Measurements from ENCODE around the gene LFNG. TPM values are rescaled to one million over a fixed set of nuclear protein-coding genes. Genes with fewer than 3 reads are reported as not detected.
A peak's percentile ranks its signal among the peaks of the same experiment; 100 is the strongest.

Gene LFNG
- total and polyA plus RNA-seq, 2 donors from 2014 or later = 5.0 to 18.4 TPM

DNA sequence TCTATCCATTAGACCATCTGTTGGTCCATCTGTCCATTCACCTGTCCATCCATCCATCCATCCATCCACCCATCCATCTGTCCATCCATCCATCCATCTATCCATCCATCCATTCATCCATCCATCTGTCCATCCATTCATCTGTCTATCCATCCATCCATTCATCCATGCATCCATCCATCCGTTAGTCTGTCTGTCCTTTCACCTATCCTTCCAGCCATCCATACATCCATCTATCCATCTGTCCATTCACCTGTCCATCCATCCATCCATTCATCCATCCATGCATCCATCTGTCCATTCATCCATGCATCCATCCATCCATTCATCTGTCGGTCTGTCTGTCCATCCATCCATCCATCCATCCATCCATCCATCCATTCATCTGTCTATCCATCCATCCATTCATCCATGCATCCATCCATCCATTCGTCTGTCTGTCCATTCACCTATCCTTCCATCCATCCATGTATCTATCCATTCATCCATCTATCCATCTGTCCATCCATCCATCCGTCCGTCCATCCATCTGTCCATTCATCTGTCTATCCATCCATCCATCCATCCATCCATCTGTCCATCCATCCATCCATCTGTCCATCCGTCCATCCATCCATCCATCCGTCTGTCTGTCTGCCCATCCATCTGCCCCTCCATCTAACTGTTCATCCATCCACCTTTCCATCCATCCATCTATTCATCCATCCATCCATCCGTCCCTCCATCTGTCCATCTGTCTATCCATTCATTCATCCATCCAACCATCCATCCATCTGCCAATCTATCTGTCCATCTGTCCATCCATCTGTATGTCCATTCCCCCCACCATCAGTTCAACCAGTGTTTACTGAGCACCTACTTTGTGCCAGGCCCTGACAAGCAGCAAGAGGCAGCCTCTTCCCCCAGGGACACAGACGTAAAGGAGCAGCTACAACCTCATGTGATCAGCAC lies 4.8 kb upstream of the LFNG start:
- Histone ChIP-seq H3K27ac (ENCODE audit: low read depth in 2 of 2, low read length in 2 of 2) (no peak overlapping the region), H3K36me3 (ENCODE audit: control insufficient read depth in 2 of 3, insufficient read depth in 3 of 3, low read length in 3 of 3) (no peaks in the 10 kb centered on the region), H3K27me3 (ENCODE audit: control insufficient read depth, insufficient read depth, low read length) (no peaks in the 10 kb centered on the region), H3K9ac (ENCODE audit: low read length in 3 of 3) (no peak overlapping the region), H3K9me3 (ENCODE audit: control insufficient read depth in 2 of 3, insufficient read depth in 1 of 3, low read length in 3 of 3) (no peaks in the 10 kb centered on the region), H3K4me1 (ENCODE audit: control insufficient read depth in 2 of 3, insufficient read depth in 2 of 3, low read depth in 1 of 3, low read length in 3 of 3) (peaks cover 0 to 27% (median 0%) of the 10 kb centered on the region in 3 donors), H3K4me3 (ENCODE audit: low read length in 3 of 3) (no peak overlapping the region)
- no peak for TF ChIP-seq CTCF (IDR thresholded peaks at IDR 0.05; ENCODE audit: borderline replicate concordance, extremely low read depth, insufficient read depth)
- intact Hi-C loops (cut with DNase I) = no loop called here
- FAIRE-seq (no peak), DNase-seq (no peak)

GRCh38 chr7:2515424-2516193 lies 4.0 kb upstream of the LFNG start:
- DNase-seq (no peak), FAIRE-seq (no peak)
- TF ChIP-seq CTCF (IDR thresholded peaks at IDR 0.05; ENCODE audit: borderline replicate concordance, extremely low read depth, insufficient read depth) = no peak
- intact Hi-C loops (cut with DNase I) = no loop called here
- H3K36me3 ChIP-seq (ENCODE audit: control insufficient read depth in 2 of 3, insufficient read depth in 3 of 3, low read length in 3 of 3) = no peaks in the 10 kb centered on the region
- H3K27ac ChIP-seq (ENCODE audit: low read depth in 2 of 2, low read length in 2 of 2) = no peak overlapping the region
- peaks cover 0 to 31% (median 0%) of the 10 kb centered on the region in 3 donors for H3K4me1 ChIP-seq (ENCODE audit: control insufficient read depth in 2 of 3, insufficient read depth in 2 of 3, low read depth in 1 of 3, low read length in 3 of 3)
- H3K27me3 ChIP-seq (ENCODE audit: control insufficient read depth, insufficient read depth, low read length) = no peaks in the 10 kb centered on the region
- H3K4me3 ChIP-seq (ENCODE audit: low read length in 3 of 3) = no peak overlapping the region
- H3K9ac ChIP-seq (ENCODE audit: low read length in 3 of 3) = no peak overlapping the region
- H3K9me3 ChIP-seq (ENCODE audit: control insufficient read depth in 2 of 3, insufficient read depth in 1 of 3, low read length in 3 of 3) = no peaks in the 10 kb centered on the region

GRCh38 chr7:2516194-2516555 lies 3.4 kb upstream of the LFNG start:
- Histone ChIP-seq H3K4me3 (ENCODE audit: low read length in 3 of 3) (no peak overlapping the region), H3K9ac (ENCODE audit: low read length in 3 of 3) (no peak overlapping the region), H3K27me3 (ENCODE audit: control insufficient read depth, insufficient read depth, low read length) (no peaks in the 10 kb centered on the region), H3K4me1 (ENCODE audit: control insufficient read depth in 2 of 3, insufficient read depth in 2 of 3, low read depth in 1 of 3, low read length in 3 of 3) (peaks cover 0 to 27% (median 0%) of the 10 kb centered on the region in 3 donors), H3K36me3 (ENCODE audit: control insufficient read depth in 2 of 3, insufficient read depth in 3 of 3, low read length in 3 of 3) (no peaks in the 10 kb centered on the region), H3K9me3 (ENCODE audit: control insufficient read depth in 2 of 3, insufficient read depth in 1 of 3, low read length in 3 of 3) (no peaks in the 10 kb centered on the region), H3K27ac (ENCODE audit: low read depth in 2 of 2, low read length in 2 of 2) (no peak overlapping the region)
- intact Hi-C loops (cut with DNase I) = no loop called here
- DNase-seq = peak in 4 of 5 donors; percentile 67 to 85 (median 76)
- FAIRE-seq = no peak
- TF ChIP-seq CTCF (IDR thresholded peaks at IDR 0.05; ENCODE audit: borderline replicate concordance, extremely low read depth, insufficient read depth) = no peak

All from kidney (tissue), 14 donors.